HG03432 (cell line): Measurements from ENCODE around the gene PER2.
A peak's percentile ranks its signal among the peaks of the same experiment; 100 is the strongest.

Experiments used
- ATAC-seq: cut with Tn5 transposase; IDR thresholded peaks from one replicate; pipeline ENCODE4 v1.9.1; 2021; ENCODE audit warnings: mild to moderate bottlenecking, moderate library complexity; ENCODE audit not compliant: unreplicated experiment

PER2 gene

DNA sequence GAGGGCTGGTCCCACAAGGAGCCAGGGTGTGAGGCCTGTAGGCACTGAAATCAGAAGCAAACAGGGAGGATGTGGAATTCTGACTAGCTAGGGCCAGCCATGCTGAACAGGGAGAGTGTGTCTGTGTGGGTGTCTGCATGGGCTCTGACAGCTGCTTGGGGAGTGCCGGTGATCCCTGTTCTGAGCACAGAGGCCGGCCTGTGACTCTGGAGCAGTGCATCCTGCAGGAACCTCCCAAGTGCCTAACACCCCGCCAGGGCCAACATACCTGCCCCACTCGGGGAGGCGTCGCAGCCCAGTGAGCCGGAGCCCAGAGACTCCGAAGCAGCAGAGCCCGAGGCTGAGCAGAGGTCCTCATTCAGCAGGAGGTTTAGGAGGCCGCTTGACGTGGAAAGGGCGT is 37.1 kb downstream of the PER2 start:
- no peak for ATAC-seq

DNA sequence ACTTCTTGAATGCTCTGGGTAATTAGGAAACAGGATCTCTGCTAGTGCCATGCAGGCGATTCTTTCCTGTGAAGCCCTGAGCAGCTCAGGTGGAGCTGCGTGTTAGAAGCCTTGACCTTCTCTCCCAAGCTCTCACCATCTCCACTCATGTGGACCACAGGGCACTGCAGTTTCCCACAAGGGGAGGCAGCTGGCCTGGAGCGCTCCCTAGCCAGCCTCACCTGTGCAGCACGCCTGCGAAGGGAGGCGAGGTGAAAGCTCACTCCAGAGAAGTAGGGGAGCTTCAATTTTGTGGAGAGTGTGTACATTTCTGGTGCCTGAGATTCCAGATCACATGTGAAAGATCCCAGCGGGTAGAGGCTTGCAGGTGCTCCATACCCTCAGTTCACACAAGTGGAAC is 37.5 kb downstream of the PER2 start:
- no peak for ATAC-seq

DNA sequence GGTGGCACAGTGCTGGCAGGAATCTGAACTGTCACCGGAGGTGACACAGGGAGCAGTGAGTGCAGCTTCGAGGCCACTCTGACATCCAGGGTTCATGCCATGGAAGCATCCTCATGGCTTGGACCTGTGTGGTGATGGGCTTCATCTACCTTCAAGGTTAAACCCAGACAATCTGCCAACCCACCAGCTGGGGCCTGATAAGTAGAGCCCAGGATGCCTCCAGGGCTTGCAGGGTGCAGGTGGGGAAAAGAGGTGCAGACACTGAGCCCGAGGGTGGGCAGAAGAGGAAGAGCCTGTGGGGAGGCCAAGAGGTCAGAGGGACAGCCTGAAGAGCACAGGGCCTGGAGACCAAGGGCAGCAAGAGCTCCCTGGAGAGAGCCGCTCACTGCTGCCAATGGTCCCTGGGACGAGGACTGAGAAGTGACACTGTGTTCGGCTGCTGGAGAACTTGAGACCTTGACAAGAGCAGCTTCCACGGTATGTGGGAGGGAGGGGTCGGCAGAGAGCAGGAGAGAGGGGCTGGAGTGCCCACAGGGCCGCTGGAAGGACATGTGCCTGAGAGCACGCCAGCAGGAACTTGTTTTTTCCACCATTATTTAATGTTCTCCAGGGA is 40.5 kb downstream of the PER2 start:
- no peak for ATAC-seq

DNA sequence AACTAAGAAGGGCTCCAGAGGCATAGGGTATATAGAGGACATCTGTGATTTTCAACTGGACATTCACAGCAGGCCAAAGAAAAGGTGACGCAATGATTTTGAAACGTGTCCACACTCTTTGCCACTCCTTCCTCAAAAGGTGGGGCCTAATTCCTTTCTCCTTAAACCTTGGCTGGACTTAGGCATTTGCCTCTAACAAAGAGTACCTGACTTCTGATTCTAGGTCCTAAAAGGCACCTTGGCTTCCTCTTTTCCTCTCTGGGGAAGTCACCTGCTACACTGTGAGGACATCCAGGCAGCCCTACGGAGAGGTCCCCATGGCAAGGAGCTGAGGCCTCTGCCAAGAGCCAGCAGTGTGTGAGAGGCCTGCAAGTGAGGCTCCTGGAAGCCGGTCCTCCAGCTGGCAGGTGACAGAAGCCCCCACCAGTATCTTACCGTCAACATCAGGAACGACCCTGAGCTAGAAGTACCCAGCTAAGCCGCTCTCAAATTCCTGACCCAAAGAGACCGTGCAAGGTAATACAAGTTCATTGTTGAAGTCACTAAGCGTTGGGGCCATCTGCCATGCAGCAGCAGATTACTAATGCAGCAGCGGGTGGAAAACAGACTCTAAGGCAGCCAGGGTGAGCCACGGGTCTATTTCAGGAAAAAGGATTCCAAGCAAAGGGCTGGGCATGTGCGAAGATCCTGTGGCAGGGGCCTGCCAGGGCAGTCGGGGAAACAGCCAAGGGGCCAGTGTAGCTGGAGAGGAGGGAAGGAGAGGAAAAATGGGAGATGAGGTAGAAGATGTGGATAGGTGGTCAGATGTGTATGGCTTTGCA is 41.2 kb downstream of the PER2 start:
- no peak for ATAC-seq

DNA sequence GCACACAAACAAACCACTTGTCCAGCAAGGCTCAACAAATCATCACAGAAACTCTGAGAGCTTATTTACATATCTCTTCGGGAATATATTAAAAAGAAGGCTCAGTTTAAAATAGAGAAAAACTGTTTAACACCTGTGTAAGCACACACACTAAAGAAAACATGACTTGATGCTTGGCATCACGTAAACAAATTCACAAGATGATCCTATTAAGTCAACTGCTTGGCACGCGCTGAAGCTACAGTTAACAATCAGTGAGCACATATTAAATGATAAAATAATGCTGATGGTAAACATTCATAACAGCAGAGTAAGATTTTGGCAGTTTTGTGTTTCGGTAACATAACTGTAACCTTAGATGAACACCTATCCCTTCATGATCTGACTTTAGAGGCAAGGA is 44.3 kb downstream of the PER2 start:
- no peak for ATAC-seq

DNA sequence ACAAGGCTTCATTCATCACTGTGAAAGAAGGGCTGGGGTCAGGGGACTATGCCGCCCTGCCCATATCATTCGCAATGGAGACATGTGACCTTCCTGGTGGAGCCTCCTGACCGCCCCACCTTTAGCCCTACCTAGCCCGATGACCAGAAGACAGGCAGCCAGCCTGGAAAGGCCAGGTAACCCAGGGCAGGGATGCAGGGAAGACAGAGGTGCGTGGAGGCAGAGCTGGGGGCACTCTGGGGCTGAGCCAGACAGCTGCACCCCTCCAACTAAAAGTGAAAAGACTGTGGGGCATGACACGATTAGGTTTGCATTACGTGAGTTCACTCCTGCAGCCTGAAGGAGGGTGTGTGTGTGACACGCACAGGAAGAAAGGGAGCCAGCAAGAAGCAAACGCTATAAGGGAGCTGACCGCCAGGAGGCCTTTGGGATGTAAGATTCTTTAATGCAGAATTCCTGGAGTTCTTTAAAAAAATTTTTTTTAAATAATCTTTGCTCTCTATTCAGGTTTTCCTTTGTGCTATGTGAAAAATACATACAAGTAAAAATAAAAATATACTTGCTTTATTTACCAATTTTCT is 44.8 kb downstream of the PER2 start:
- no peak for ATAC-seq

DNA sequence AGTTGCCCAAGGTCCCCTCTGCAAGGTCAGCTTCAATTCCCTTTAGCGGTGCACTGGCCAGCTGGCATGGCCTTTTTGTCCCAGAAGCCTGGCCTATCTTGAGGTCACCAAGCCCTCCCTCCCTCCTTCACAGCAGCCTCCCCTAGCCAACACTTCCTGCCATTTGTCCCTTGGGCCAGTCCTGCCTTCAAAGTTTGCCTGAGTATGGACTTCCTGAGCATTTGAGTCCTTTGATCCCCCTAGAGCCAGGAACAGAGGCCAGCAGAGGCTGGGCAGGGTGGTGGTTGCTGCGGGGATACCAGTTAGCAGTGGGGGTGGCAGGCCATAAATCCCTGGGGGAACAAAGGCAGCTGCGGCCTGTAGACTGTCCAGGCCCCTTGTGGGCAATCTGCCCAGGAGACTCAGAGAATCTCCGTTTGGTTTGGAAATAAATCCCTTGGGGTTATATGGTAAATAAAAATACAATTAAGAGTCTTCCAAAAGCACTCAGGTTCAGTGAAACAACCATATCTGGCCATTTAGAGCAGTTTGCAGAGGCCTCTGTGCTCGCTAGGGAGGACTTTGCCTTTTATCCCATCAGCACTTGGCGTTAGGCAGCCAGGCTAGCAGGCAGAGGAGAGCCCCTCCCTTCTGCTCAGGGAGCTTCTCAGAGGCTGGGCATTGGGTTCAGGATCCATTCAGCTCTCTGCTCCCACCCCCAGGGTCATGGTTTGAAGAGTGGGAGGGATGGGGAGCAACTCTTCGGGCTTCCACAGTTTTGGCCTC is 45.5 kb downstream of the PER2 start:
- no peak for ATAC-seq

DNA sequence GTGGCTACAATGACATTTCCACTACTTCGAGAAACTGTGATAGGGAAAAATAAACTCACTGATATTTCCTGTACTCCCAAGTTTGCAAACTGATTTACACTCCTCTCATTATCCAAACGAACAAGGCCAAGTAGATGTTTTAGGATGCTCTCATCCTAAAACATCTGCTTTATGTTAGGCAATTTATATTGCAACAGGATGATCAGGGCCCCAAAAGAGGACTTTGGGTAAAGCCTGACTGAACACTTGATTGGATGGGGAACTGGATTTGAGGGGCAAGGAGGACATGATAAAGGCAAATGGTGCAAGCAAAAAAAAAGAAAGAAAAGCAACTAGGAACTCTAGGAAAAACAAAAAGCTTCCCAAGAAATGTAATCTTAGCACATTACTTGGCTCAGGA is 46.4 kb downstream of the PER2 start:
- no peak for ATAC-seq

DNA sequence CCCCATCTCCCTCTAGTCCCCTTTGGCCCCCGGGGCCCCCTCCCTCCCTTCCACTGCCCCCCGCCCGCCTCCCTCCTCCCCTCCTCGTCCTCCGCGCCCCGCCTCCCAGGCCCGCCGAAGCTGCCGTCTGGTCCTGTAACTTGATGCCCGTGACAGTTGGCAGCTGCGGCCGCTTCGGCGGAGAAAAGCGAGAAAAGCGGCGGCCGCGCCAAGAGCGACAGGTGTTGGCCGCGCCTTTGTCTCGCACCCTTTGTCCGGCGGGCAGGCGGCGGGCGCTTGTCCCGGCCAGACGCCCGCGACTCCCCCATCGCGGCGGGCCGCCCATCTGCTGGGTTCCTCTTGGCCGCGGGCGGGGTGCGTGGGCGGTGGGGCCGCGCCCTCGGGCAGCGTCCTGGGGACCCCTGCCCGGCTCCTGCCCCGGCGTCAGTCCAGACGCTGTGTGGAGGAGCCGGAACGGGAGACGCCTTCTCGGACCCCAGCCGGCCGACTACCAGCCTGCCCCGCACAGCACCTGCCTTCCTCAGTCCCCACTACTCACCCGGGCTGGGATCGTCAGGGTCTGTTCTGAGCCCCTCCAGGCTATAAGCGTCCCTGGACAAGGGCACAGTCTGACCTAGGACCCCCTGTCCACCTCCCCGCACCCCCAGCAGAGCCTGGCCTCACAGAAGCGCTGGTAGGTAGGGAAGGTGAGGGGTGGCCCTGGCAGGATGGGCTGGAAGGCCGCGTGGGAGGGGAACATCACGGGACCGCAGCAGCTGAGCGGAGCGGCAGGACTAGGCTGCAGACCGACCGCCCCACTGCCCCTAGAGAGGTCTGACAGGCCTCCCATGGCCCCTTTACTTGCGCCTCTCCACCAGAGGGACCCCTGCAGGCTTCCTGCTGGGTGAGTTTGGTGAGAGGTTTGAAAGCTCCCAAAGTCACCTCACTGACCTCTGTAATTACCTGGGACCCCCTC is 47.4 kb downstream of the PER2 start:
- ATAC-seq = no peak

DNA sequence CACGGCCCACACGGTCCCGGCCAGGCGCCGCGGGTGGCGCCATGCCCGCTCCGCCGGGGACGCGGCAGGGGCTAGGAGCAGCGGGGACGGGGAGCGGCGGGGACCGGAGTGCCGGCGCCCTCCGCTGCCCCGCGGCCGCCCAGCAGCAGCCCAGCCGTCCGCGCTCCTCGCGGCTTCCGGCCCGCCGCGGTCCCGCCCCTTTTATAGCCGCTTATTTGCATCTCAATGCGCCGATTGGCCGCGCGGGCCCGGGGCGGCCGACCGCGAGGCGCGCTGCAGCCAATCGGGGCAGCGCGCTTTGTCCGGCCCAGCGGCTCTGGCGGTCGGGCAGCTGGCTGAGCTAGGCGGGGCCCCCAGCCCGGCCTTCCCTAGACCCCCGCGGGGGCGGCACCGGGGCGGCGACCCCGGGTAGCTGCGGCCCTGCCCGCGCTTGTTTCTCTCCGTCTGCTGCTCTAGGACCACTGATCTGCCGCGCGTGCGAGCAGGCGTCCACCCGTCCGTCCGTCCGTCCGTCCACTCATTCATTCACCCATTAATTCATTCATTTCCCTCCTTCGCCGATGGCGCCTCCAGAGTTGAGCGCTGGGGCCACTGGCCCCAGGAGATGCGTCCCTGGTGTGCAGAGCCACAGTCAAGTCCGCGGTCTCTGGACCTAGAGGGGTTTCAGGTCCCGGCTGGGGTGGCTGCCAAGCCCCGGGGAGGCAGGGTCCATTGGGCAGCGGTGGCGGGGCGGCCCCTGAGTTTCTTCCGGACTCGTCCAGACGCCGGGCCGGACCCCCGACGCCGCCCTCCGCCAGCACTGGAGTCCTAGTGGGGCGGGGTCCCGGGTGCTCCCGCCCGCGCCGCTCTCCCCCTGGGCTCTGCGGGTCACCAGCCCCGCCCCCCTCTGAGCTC is 48.3 kb downstream of the PER2 start, which contains the start of gene HES6:
HES6 (minus strand) TSS at position 176 of the 894 bp plus-strand sequence; CDS start at position 43, 133 bp downstream.
- peak; percentile 91 for ATAC-seq

DNA sequence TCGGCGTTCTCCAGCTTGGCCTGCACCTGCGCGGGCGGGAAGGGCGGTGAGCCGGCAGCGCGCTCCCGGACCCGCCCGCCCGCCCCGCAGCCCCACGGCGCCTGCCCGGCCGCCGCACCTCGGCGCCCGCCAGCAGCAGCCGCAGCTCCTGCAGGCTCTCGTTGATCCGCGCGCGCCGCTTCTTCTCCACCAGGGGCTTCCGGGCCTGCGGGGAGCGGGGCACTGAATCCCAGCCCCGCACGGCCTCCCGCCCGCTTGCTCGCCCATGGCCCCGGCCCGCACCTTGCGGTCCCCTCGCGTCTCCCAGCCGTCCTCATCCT is 48.9 kb downstream of the PER2 start:
- no peak for ATAC-seq

DNA sequence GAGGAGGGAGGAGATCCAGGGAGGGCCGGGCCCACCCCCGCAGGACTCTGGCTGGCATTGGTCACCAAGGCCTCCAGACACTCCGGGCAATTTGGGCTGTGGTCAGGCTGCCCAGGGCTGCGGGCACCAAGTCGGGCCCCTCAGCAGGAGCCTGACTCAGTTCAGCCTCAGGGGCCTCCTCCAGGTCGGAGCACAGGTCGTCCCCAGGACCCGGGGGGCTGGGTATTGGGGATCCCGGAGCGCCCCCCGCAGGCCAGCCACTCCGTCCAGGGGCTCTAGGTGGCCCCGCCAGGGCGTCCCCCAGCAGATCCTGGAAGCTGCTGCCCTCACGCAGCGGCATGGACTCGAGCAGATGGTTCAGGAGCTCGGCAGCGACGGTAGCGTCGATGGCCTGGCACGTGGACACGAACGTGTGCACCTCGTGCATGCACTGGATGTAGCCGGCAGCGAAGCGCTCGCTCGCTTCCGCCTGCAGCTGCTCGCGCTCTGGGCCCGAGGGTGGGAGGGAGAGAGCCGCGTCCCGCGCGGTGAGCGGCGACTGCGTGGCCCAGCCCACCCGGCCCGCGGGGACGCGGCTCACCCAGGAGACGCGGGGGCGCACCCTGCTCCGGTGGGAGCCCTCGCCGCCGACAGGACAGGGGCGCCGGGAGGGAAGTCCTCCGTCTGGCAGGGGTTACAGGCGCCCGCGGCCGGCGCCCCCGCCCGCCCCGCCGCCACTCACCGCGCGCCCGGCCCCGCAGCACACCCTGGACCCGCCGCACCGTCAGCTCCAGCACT is 49.5 kb downstream of the PER2 start:
- no peak for ATAC-seq

DNA sequence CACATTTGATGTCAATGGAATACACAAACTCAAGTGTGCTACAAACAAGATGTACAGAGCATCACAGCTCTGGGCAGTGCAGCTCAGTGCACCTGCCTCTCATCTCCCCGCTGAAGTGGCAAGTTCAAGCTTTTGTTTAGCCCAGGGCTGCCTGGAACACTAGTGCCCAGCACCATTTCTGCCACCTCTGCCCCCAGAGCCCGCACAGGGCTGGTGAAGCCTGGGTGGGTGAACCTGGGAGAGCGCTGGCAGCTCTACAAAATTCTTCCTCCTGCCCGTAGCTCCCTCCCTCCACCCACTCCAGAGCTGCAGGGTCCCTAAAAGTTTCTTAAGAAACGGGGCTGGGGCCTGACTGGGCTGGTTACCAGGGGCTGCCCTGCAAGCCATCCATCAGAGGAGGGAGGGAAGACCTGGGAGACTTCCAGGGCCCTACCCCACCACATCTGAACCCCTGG is 50.1 kb downstream of the PER2 start:
- ATAC-seq = no peak

DNA sequence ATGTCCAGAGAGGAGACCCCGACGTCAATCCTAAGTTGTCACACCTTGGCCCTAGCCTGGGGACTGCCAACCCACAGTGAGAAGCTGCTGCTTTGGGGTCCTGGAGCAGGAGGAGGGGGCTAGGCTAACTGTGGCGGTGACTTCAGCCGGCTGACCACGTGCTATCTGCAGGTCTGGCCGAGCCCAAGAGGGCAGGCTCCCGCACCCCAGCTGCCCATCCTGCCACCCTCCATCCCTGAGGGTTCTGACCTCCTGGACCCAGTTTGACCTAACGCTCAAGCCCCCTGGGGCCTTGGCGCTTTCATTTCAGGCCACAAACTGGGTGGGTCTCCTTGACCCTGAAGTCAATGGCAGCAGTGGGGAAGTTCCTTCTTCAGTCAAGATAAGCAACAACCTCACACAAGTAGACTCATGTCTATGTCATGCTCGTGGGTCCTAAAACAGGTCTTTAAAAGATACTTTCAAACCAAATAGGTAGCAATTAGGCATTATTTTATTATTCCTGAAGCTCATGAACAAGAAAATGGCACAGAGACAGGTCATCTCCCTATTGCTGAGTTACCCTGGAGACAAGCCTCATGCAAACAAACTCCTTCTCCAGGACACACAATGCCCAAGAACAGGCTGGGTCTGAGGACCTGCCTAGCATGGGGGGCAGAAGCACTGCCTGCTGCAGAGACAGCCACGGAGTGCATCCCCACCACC is 50.8 kb downstream of the PER2 start:
- no peak for ATAC-seq

DNA sequence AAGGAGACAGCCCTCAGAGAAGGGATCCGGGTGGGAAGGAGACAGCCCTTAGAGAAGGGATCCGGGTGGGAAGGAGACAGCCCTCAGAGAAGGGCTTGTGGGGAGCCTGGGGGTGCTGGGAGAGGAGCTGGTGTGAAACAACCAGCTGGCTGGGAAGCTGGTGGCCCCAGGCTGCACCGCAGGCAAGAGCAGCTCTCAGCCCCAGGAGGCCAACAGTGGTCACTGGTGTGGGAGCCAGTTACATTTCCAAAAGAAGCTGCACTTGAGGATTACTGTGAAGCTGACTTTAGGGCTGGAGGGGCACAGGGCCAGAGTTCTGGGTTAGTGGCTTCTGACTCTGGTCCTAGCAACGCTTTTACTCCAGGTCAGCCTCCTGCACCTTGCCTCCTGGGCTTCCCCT is 51.8 kb downstream of the PER2 start:
- no peak for ATAC-seq

DNA sequence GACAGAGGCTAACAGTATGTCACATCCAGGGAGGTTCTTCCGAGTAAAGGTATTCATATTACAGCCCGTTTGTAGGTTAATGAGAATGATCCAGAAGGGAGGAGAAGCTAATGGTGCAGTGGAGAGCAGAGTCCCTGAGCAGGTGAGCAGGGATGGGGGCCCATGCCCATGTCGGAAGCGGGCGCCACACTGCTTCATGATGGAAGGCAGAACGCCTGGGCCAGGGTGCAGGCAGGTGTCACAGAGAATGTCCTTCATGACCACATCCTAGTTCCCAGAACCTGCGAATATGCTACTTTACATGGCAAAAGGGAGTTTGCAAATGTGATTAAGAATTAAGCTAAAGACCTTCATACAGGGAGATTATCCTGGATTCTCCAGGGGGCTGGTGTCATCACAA is 52.6 kb downstream of the PER2 start:
- ATAC-seq = no peak

DNA sequence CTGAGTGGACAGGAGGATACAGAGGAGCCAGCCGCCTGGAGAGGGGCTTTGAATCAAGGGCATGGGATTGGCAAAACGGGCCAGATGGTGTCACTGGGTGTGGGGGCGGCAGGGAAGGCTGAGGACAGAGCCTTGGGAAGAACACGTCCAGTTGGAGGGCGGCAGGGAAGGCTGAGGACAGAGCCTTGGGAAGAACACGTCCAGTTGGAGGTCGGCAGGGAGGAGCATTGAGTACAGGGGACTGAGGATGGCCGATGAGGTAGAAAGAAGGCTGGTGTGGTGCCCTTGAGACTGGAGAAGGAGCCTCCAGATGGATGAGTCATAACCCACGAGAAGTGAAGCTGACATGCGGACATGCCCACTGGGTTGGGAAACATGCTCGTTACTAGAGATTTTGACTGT is 53.1 kb downstream of the PER2 start:
- no peak for ATAC-seq

DNA sequence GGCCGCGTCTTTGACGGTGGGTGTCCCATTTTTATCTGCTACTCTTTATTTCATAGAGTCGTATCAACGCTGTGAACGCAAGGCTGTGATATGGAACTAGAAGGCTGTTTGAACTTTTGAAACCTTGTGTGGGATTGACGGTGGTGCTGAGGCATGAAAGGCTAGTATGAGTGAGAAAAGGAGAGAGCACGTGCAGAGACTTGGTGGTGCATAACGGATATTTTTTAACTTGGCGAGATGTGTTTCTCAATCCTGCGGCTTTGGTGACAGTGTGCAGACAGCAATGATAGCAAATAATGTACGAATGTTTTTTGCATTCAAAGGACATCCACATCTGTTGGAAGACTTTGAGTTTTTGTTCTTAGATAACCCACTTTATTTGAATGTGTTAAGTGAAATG is 54.8 kb downstream of the PER2 start:
- ATAC-seq = no peak
